GM18508 (cell line): ENCODE results near the gene PPP2R2D.
"Not testable (repeated sequence)": the region's sequence is repeated elsewhere in the genome, so short reads cannot be mapped to it uniquely, and the experiment has no call there.

Experiments
- ATAC-seq: cut with Tn5 transposase; IDR thresholded peaks from one replicate; pipeline ENCODE4 v1.9.1; 2021; ENCODE audit warnings: moderate number of reproducible peaks; ENCODE audit not compliant: insufficient read depth, unreplicated experiment

PPP2R2D gene

DNA sequence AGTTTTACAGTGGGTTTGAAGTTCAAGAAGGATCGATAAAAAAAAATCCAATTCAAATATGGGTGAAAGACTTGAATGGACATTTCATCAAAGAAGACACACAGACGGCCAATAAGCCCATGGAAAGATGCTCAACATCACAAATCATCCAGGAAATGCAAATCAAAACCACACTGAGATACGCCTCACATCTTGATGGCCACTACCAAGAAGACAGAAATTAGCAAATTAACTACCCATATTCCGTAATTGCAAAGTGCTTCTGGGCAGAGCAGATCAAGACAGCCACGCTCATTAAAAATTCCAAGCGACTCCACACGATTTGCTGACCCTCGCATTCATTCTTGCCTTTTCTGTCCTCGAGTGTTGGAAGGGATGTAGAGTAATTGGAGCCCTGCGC is 34.1 kb upstream of the PPP2R2D start:
- ATAC-seq, result no peak

DNA sequence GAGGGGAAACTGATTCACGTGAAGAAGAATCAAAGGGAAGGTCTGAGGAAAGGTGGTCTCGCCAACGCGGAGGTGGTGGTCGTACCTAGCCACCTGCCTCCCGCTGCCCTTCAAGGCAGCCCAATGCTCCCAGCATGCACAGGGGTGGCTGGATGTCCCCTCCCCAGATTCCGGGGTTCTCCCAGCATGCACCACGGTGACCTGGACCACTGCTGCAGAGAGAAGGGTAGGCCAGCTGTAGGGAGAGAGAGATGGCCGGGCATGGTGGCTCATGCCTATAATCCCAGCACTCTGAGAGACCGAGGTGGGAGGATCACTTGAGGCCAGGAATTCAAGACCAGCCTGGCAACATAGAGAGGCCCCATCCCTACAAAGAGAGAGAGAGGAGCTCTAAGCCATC is 32.4 kb upstream of the PPP2R2D start:
- no peak for ATAC-seq

DNA sequence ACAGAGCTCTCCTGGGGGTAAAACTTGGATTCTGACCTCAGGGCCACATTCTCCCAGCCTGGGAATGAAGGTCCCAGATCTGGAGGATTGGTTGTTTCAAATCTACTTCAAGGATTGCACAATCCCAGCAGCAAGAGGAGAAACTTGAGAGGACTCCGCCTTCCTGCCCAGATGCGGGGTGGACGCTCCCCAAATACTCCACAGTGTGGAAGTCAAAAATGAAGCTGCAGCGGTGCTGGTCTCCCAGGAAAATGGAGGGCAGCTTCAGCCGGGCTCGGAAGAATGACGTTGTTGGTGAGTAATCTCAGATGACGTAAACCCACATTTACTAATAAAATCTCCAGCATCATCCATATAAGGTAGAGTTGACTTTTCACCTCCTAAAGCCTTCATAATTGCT is 31.5 kb upstream of the PPP2R2D start:
- ATAC-seq, result no peak

- no peak for ATAC-seq
Measured at GRCh38 chr10:131870411-131870810, 30.4 kb upstream of the PPP2R2D start.

- ATAC-seq, result no peak
Measured at GRCh38 chr10:131870831-131871672, 29.8 kb upstream of the PPP2R2D start.

- ATAC-seq, result no peak
Measured at GRCh38 chr10:131871673-131872005, 29.2 kb upstream of the PPP2R2D start.

DNA sequence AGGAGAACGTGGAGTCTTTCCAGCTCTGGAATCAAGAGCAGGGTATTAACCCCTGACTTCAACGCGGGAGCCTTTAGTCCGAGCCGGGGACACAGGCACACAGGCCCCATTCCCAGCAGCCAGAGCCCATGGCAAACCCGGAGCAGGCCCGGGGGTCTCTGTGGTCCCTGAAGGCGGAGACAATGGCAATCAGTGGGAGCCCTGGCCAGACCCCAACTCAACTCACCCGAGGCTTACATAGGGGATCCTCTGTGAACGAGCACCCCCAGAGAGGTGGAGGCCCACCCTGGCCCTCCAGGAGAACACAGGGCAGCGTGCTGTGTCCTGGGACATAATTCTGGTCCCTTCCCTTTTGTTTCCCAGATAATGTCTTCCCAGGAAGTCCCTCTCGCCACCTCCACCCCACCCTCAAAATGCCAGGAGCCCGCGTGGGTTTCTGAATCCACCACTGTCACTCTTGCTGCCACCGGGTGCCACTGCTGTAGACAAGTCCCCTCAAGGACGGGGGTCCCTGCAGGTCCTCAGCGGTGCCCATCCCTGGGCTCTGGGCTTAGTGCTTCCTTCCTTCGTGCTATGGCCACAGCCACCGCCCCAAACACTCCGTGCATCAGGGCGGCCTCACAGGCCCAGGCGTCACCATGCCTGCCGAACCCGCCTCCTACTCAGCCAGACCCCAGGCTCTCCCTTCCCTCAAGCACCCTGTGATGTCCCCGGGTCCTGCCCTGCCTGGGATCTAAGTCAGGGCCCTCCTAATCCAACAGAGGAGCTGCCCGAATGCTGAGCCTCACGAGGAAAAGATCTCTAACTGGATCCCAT is 28.6 kb upstream of the PPP2R2D start:
- no peak for ATAC-seq

DNA sequence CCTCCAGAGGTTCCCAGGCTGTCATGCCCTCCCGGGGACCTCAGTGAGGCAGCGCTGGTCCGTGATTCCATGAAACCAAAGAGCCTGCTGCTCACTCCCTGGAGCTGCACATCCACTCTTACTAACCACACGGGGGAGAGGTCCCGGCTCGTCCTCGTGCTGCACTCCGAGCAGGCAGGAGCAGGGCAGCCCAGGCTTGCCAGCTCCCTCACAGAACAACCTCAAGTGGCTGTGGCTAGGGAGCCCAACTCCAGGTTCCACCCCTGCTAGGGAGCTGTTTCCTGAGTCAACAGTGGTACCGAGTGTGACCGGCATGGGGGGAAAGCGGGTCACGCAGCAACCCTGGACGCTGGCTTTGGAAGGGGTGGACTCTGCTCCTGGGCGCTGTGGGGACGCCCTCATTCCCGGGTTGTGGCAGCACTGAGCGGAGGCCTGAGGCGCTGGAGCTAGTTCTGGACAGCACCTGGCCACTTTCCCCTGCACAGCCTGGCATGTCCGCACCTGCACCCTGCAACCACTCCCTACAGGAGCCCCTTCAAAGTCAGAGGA is 27.9 kb upstream of the PPP2R2D start:
- no peak for ATAC-seq

DNA sequence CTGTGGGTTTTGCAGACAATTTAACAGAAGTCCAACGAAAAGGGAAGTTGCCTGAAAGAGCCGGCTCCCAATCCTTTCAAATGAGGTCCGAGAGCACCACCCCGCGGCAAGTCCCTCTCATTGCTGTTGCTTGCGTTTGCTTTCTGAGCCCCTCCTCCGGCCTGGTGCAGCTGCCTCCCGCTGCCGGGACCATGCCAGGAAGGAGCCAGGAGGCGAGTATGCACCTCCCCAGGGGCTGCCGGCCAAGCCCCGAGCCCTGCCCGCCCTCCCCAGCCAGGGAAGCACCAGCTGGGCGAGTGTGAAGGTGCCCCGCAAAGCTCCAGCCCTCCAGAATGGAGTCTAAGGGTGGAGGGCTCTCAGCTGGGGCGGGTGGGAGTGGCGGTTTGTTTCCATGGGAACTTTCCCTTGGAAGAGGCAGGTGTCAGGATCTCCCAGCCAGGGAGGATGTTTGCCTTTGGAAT is 25.8 kb upstream of the PPP2R2D start:
- no peak for ATAC-seq

DNA sequence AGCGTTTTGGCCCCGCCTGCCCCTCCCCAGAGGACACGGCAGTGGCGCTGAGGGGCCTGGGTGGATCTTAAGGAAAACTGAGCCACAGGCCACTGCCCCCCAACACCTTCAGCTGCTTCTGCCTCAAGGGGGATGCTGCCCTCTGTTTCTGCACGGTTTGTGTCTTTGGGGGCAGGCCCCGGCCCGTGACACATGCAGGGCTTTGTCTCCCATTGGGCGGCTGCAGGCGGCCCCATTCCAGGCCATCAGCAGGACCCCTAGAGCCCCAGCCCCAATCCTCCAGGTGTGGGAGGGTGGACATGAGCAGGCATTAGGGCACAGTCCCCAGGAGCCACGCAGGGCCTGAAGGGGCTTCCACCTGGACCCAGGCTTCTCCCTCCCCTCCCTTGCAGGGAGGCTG is 25.3 kb upstream of the PPP2R2D start:
- no peak for ATAC-seq

DNA sequence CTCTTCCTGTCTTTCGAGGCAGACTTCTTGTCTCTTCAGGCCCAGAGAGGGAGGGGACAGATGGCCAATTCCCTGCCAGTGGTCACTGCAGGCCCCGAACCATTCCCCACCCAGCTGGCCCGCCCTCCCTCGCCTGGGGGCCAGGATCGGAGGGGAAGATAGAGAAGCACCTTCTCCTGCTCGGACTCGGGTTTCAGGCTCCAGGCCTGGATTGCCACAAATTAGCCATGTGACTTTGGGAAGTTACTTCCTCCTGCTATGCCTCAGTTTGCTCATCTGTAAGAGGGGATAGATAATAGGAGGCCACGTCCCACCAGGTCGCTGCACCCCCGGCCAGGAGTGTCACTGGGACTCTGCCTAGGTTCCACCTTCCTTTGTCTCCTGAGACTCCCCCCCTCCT is 24.8 kb upstream of the PPP2R2D start:
- no peak for ATAC-seq

DNA sequence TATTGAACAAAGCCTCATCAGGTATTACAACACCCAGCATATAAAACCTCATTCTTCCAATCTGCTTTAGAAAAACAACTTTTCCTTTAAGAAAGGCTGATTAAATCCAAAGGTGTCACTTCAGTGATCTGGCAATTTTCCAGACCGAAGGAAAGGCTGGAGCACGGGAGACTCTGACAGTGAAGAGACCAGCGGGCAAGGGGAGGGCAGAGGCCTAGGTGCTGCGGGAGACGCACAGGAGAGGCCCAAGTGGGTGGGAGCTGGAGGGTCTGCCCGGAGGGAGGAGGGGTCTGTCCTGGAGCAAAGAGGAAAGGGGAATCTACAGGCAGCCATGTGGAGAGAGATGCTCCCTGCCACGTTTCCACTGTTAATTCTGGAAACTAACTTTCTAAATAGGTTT is 24.3 kb upstream of the PPP2R2D start:
- no peak for ATAC-seq

- ATAC-seq, result no peak
Measured at GRCh38 chr10:131880016-131880590, 20.7 kb upstream of the PPP2R2D start.

- no peak for ATAC-seq
Measured at GRCh38 chr10:131881104-131881880, 19.5 kb upstream of the PPP2R2D start.

DNA sequence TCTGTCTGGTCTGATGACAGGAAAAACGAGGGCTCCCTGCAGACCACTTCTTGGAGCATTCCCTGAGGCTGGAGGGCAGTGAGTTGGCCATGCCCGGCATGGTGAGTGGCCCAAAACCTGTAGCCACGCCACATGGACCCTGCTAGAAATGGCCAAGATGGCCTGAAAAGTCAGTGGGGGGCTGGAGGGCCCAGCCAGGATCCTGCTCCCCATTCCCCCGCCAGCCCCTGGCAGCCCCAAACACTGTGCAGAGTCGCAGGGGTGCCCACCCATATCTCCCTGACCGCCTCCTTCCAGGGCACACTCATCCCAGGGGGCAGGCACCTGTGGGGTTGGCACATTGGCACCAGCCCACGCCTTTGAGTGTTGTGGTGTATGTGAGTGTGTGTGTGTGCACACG is 18.7 kb upstream of the PPP2R2D start:
- no peak for ATAC-seq

DNA sequence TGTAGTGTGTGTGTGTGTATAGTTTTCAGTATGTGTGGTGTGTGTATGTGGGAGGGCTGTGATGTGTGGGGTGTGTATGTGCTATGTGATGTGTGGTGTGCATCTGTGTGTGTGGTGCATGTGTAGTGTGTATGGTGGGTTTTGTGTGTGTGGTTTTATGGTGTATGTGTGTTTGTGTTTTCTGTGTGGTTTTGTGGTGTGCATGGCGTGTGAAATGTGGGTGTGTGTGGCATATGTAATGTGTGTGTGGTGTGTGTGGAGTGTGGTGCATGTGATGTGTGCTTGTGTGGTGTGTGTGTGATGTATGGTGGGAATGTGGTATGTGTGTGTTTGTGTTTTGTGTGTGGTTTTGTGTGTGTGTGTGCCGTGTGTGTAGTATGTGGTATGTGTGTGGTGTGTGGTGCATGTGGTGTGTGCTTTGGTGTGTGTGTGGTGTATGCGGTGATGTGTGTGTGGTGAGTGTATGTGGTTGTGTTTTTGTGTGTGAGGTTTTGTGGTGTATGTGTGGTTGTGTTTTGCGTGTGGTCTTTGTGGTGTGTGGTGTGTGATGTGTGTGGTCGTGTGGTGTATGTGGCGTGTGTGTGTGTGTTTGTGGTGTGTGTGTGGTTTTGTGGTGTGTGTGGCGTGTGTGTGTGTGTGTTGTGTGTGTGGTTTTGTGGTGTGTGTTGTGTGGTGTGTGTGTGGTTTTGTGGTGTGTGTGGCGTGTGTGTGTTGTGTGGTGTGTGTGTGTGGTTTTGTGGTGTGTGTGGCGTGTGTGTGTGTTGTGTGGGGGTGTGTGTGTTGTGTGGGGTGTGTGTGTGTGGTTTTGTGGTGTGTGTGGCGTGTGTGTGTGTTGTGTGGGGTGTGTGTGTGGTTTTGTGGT is 18.0 kb upstream of the PPP2R2D start:
- no peak for ATAC-seq

DNA sequence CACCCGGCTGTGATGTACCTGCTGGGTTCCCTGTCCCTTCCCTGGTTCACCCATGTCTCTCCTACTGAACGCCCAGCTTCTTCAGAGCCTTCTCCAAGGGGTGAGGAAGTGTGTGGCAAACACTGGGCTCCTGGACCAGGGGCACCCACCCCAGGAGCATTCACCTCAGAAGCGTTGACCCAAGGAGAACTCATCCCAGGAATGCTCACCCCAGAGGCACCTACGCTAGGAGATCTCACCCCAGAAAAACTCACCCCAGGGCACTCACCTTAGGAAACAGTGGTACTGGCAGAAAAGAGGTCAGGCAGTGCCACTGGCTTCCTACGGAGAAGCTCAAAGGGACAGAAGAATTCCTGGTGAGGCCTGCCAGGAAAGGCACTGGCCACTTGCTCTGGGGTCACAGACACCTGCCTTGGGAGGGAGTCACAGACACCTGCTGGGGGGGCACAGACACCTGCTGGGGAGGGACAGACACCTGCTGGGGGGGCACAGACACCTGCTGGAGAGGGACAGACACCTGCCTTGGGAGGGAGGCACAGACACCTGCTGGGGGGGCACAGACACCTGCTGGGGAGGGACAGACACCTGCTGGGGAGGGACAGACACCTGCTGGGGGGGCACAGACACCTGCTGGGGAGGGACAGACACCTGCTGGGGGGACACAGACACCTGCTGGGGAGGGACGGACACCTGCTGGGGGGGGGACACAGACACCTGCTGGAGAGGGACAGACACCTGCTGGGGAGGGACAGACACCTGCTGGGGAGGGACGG is 17.0 kb upstream of the PPP2R2D start:
- not testable (repeated sequence) for ATAC-seq

GRCh38 chr10:131885391-131886165 is 15.2 kb upstream of the PPP2R2D start:
- peak; percentile 58 for ATAC-seq
